ENCODE results near the gene MGAT4C.

- TF ChIP-seq CTCF (IDR thresholded peaks at IDR 0.05; ENCODE audit: insufficient read depth, low read depth, low read length) (no peak), EZH2 (IDR thresholded peaks at IDR 0.05; ENCODE audit: insufficient read depth, low read length) (no peak)
These were observed at the start of gene MGAT4C for GRCh38 chr12:86256163-86256562.

Measured in astrocyte (in vitro differentiated cells and primary cell).